Gastrocnemius medialis (tissue), 4 donors: ENCODE results near the gene SEMA6B. TPM values are rescaled to one million over a fixed set of nuclear protein-coding genes. Genes with fewer than 3 reads are reported as not detected.
A peak's percentile ranks its signal among the peaks of the same experiment; 100 is the strongest.

Source experiments
- ATAC-seq, 2 donors: fragments of 150-250 bp; one replicate each; pipeline ENCODE4 v1.9.1; 2016
- DNase-seq, 2 donors: peaks; one replicate each; pipeline ENCODE4 v3.0.0-alpha.2; 2019
- H3K27ac ChIP-seq, 4 donors: fragments of 200-600 bp; sonication (generic); 1 replicate in 1 of 4; 2 replicates in 3 of 4; pipeline ENCODE4 v1.5.1; 2016 to 2018; ENCODE audit warnings: mild to moderate bottlenecking in 2 of 4, moderate library complexity in 1 of 4
- H3K27me3 ChIP-seq, 3 donors: fragments of 200-600 bp; sonication (generic) in 2 of 3; 1 replicate in 1 of 3; 2 replicates in 2 of 3; pipeline versions ENCODE4 v1.5.1 to v1.6.0; 2016 to 2019; ENCODE audit warnings: mild to moderate bottlenecking in 1 of 3, moderate library complexity in 1 of 3
- H3K36me3 ChIP-seq, 2 donors: fragments of 200-600 bp; sonication (generic) in 1 of 2; one replicate each; pipeline ENCODE4 v1.5.1; 2017 to 2018
- H3K4me1 ChIP-seq, 2 donors: fragments of 200-600 bp; sonication (generic) in 1 of 2; one replicate each; pipeline ENCODE4 v1.5.1; 2016 to 2017; ENCODE audit warnings: mild to moderate bottlenecking in 2 of 2
- H3K4me3 ChIP-seq, 4 donors: fragments of 200-600 bp; sonication (generic) in 3 of 4; 1 replicate in 1 of 4; 2 replicates in 3 of 4; pipeline ENCODE4 v1.5.1; 2016 to 2019; ENCODE audit warnings: mild to moderate bottlenecking in 2 of 4
- H3K9me3 ChIP-seq, 3 donors: fragments of 200-600 bp; sonication (generic) in 2 of 3; 1 replicate in 1 of 3; 2 replicates in 2 of 3; pipeline ENCODE4 v1.5.1; 2016 to 2019
- CTCF ChIP-seq, 5 experiments: fragments of 450-650 bp in 3 of 5; fragments of 200-600 bp in 2 of 5; sonication (generic) in 2 of 5; IDR thresholded peaks in 4 of 5; conservative IDR thresholded peaks in 1 of 5; 1 replicate in 4 of 5; 2 replicates in 1 of 5; pipeline ENCODE4 v1.5.1; 2016 to 2019; ENCODE audit warnings: antibody characterized with exemption in 5 of 5, mild to moderate bottlenecking in 3 of 5, moderate library complexity in 3 of 5
- POLR2A ChIP-seq, 2 donors: fragments of 450-650 bp; IDR thresholded peaks; one replicate each; pipeline ENCODE4 v1.6.1; 2017; ENCODE audit warnings: antibody characterized with exemption in 2 of 2, mild to moderate bottlenecking in 2 of 2, moderate library complexity in 2 of 2
- in situ Hi-C, 4 donors: fragments of 200-750 bp; cut with MboI; loops; one replicate each; pipeline versions ENCODE4 v1.15.0 to v1.8.0; 2017; ENCODE audit warnings: low sequenced_read_pairs in 4 of 4
- intact Hi-C: fragments of 100-400 bp; cut with DNase I; formaldehyde crosslinking; loops from one replicate; pipeline ENCODE4 v1.15.1; 2023; ENCODE audit warnings: low total_unique reads
- total RNA-seq, 4 donors: library from RNA; depleted of rRNA; stranded (reverse); fragments of >200 nt; gene quantifications; one replicate each; pipeline versions ENCODE4 v1.1.0 to v1.2.3, GENCODE V29; 2016

Gene SEMA6B
- total RNA-seq, 4 donors from 2014 or later: 1.4 to 3.3 (median 2.6) TPM

DNA sequence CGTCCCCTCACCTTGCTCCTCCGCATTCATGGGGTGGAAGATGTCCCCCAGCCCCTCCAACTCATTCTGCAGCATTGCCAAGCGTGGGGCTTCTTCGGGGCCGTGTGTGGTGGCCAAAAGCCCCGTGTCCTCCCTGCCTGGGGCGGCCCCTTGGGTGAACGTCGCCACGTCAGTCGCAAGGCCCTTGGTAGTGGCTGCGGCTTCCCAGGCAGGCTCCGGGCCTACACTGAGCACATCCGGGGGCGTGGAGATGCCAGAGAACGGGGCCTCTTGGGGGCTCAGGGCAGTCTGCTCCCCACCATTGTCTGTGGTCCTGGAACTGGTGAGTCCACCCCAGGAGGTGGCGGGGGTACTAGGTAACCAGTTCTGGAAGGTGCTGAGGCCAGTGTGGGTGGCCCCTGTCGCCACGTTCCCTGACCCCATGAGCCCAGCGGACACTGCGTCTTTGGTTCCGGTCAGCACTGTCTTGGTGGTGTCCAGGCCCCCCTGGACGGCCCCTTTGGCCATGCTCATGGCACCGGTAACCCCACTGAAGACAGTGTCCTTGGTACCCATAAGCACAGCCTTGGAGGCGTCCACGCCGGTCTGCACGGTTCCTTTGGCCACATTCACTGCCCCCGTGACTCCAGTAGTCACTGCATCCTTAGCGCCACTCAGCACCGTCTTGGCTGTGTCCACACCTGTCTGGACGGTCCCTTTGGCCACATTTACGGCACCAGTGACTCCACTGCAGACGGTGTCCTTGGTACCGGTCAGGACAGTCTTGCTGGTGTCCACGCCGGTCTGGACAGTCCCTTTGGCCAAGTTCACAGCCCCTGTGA lies 48.8 kb downstream of the SEMA6B start:
- Histone ChIP-seq H3K27ac (peak overlapping the region; percentile 63 to 99 (median 74)), H3K27me3 (no peaks in the 10 kb centered on the region), H3K4me3 (no peak overlapping the region), H3K9me3 (no peaks in the 10 kb centered on the region), H3K4me1 (peaks cover 54 to 69% of the 10 kb centered on the region in 2 donors), H3K36me3 (peaks cover 0 to 42% of the 10 kb centered on the region in 2 donors)
- in situ Hi-C loops (no loop called here), intact Hi-C loops (loop anchor here (10.0 kb wide), 1 partner anchor 556 kb away; no protein-coding TSS in a partner anchor)
- ATAC-seq (peak; percentile 47 to 52), DNase-seq (peak; percentile 24 to 81)
- TF ChIP-seq CTCF (IDR thresholded peaks at IDR 0.05 in 4 of 5, conservative IDR thresholded peaks at IDR 0.05 in 1 of 5) (no peak), POLR2A (IDR thresholded peaks at IDR 0.05) (no peak)

- H3K4me3 ChIP-seq: no peak overlapping the region
- intact Hi-C loops: no loop called here
- no peaks in the 10 kb centered on the region for H3K27me3 ChIP-seq
- H3K9me3 ChIP-seq: no peaks in the 10 kb centered on the region
- no peak for DNase-seq
- in situ Hi-C loops: no loop called here
- no peak for ATAC-seq
- TF ChIP-seq CTCF (IDR thresholded peaks at IDR 0.05 in 4 of 5, conservative IDR thresholded peaks at IDR 0.05 in 1 of 5) (no peak), POLR2A (IDR thresholded peaks at IDR 0.05) (no peak)
- H3K4me1 ChIP-seq: peaks cover 44 to 64% of the 10 kb centered on the region in 2 donors
- H3K27ac ChIP-seq: peak overlapping the region; percentile 63 to 99 (median 72)
- H3K36me3 ChIP-seq: peaks cover 0 to 52% of the 10 kb centered on the region in 2 donors
Observed at GRCh38 chr19:4508698-4509097, 50.8 kb downstream of the SEMA6B start.

DNA sequence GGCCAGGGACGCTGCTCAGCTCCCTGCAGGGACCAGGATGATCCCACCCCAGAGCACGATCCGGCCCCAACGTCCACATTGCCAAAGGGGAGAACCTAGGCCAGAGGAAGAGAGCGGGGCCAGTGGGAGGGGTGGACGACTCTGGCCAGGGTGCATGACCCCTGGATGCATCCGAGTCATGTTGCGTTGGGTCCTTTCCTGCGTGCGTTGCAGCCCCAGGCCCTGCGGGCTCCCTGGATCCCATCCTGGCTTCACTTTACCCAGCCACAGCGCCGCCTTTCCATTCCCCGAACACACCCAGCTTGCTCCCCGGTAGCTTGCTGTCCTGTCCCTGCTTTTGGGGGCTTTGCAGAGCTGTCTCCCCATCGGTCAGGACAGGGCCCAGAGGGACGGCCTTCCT lies 51.7 kb downstream of the SEMA6B start:
- DNase-seq (no peak), ATAC-seq (no peak)
- no peak for TF ChIP-seq POLR2A (IDR thresholded peaks at IDR 0.05)
- no peak for TF ChIP-seq CTCF (IDR thresholded peaks at IDR 0.05 in 4 of 5, conservative IDR thresholded peaks at IDR 0.05 in 1 of 5)
- Histone ChIP-seq H3K27me3 (no peaks in the 10 kb centered on the region), H3K27ac (peak overlapping the region; percentile 63 to 99 (median 72)), H3K9me3 (no peaks in the 10 kb centered on the region), H3K4me3 (no peak overlapping the region), H3K4me1 (peaks cover 40 to 60% of the 10 kb centered on the region in 2 donors), H3K36me3 (peaks cover 0 to 51% of the 10 kb centered on the region in 2 donors)
- in situ Hi-C loops (no loop called here), intact Hi-C loops (no loop called here)

DNA sequence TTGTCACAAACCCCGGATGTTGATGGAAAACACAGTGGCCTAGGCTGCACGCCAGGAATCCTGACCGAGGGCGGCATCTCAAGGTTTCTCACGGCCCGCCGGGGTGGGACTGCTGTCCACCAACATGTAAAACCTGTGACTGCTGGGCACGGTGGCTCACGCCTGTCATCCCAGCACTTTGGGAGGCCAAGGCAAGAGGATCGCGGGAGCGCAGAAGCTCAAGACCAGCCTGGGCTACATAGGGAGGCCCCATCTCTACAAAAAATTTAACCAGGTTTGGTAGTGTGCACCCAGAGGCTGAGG lies 52.4 kb downstream of the SEMA6B start:
- Histone ChIP-seq H3K4me1 (peaks cover 38 to 54% of the 10 kb centered on the region in 2 donors), H3K27ac (peak overlapping the region; percentile 51 to 99 (median 72))
- intact Hi-C loops: no loop called here

More for the DNA sequence above, 52.4 kb downstream of the SEMA6B start:
- H3K27me3 ChIP-seq: no peaks in the 10 kb centered on the region
- in situ Hi-C loops: no loop called here
- ATAC-seq (no peak), DNase-seq (no peak)
- H3K36me3 ChIP-seq: peaks cover 0 to 52% of the 10 kb centered on the region in 2 donors
- H3K4me3 ChIP-seq: no peak overlapping the region
- TF ChIP-seq POLR2A (IDR thresholded peaks at IDR 0.05) (no peak), CTCF (IDR thresholded peaks at IDR 0.05 in 4 of 5, conservative IDR thresholded peaks at IDR 0.05 in 1 of 5) (no peak)
- no peaks in the 10 kb centered on the region for H3K9me3 ChIP-seq
